HepG2 (cell line): ENCODE results near the gene CBY2. TPM values are rescaled to one million over a fixed set of nuclear protein-coding genes. Genes with fewer than 3 reads are reported as not detected.

Source experiments
- ATAC-seq: fragments of 200-7000 bp; cut with Tn5 transposase; 3 replicates; pipeline ENCODE4 v1.9.1; 2020; ENCODE audit warnings: mild to moderate bottlenecking, moderate library complexity
- BruUV-seq: library from RNA; stranded (reverse); fragments of 400-500 nt; replicated peaks from 2 replicates; lab custom pipeline; 2021; lab: Mats Ljungman, UMichigan
- CTCF ChIA-PET: fragments of 300-600 bp; formaldehyde crosslinking; extraction: SDS; loops from one replicate; lab custom pipeline; 2021; ENCODE audit warnings: low total read pairs, inconsistent platforms, low intra/inter-chr PET ratio; lab: Yijun Ruan, JAX
- POLR2A ChIA-PET: fragments of 350-600 bp; sonication (Branson Sonifier 250); formaldehyde crosslinking; loops from one replicate; lab custom pipeline; 2020; ENCODE audit warnings: antibody characterized with exemption, inconsistent platforms; lab: Yijun Ruan, JAX
- DNase-seq: peaks from one replicate; pipeline ENCODE4 v3.0.0-alpha.2; 2015; ENCODE audit warnings: low spot score
- FAIRE-seq: peaks from 3 replicates; lab custom pipeline; 2011; peaks lifted over from hg19 to GRCh38; lab: Jason Lieb, UNC
- H2AFZ ChIP-seq: one replicate; pipeline ENCODE4 v1.6.1; 2011; ENCODE audit warnings: low read length, inconsistent platforms
- H3K27ac ChIP-seq: fragments of 300-600 bp; 3 replicates; pipeline ENCODE4 v1.8.0; 2011; ENCODE audit warnings: mixed run types, mild to moderate bottlenecking, mixed read lengths, low read length, inconsistent platforms; ENCODE audit not compliant: insufficient read depth; ENCODE audit errors: extremely low read length
- H3K27me3 ChIP-seq, 2 experiments: fragments of 200-600 bp in 1 of 2; 2 replicates in 1 of 2; 3 replicates in 1 of 2; pipeline versions ENCODE4 v1.6.0 to v1.8.0; 2011; ENCODE audit warnings: low read length in 2 of 2, mild to moderate bottlenecking in 2 of 2, moderate library complexity in 2 of 2, inconsistent platforms in 1 of 2; ENCODE audit not compliant: insufficient read depth in 2 of 2, control insufficient read depth in 1 of 2
- H3K36me3 ChIP-seq, 2 experiments: fragments of 200-600 bp in 1 of 2; replicated peaks in 1 of 2; 2 replicates in 1 of 2; 3 replicates in 1 of 2; pipeline versions ENCODE4 v1.5.1 to v1.8.0; 2011; ENCODE audit warnings: low read length in 2 of 2, inconsistent platforms in 1 of 2; ENCODE audit not compliant: insufficient read depth in 2 of 2, control insufficient read depth in 1 of 2
- H3K4me1 ChIP-seq: 2 replicates; pipeline ENCODE4 v1.5.1; 2012; ENCODE audit warnings: low read length, inconsistent platforms; ENCODE audit not compliant: insufficient read depth
- H3K4me2 ChIP-seq: 2 replicates; pipeline ENCODE4 v1.6.0; 2011; ENCODE audit warnings: low read depth, low read length, inconsistent platforms
- H3K4me3 ChIP-seq, 3 experiments: fragments of 200-600 bp in 1 of 3; sonication (generic), shearing (Covaris generic) in 1 of 3; replicated peaks in 1 of 3; 2 replicates each; pipeline ENCODE4 v1.5.1; 2011 to 2016; ENCODE audit warnings: low read length in 3 of 3, inconsistent platforms in 2 of 3, low read depth in 2 of 3, mild to moderate bottlenecking in 2 of 3, control low read depth in 1 of 3, mixed read lengths in 1 of 3; ENCODE audit not compliant: insufficient read depth in 1 of 3
- H3K79me2 ChIP-seq: one replicate; pipeline ENCODE4 v1.6.1; 2011; ENCODE audit warnings: low read length, inconsistent platforms; ENCODE audit not compliant: insufficient read depth
- H3K9ac ChIP-seq: 2 replicates; pipeline ENCODE4 v1.6.0; 2011; ENCODE audit warnings: mild to moderate bottlenecking, low read depth, low read length, inconsistent platforms; ENCODE audit not compliant: insufficient read depth
- H3K9me3 ChIP-seq: 2 replicates; pipeline ENCODE4 v1.5.1; 2012; ENCODE audit warnings: mild to moderate bottlenecking, low read length
- H4K20me1 ChIP-seq: 2 replicates; pipeline ENCODE4 v1.6.0; 2011; ENCODE audit warnings: inconsistent platforms, mild to moderate bottlenecking, low read length, moderate library complexity; ENCODE audit not compliant: insufficient read depth
- ASH2L ChIP-seq: fragments of 300-600, 200-600 bp; sonication (generic); IDR thresholded peaks from 2 replicates; pipeline ENCODE4 v1.7.0; 2017; ENCODE audit warnings: low read depth, mild to moderate bottlenecking, moderate library complexity, mixed read lengths, low read length; ENCODE audit not compliant: insufficient read length
- HDAC6 ChIP-seq: fragments of 200-600 bp; sonication (generic); IDR thresholded peaks from 2 replicates; pipeline ENCODE4 v1.7.0; 2017; ENCODE audit warnings: mild to moderate bottlenecking, antibody characterized with exemption, low read length, low read depth
- HNF1A ChIP-seq, 2 experiments: sonication (generic) in 1 of 2; formaldehyde crosslinking in 1 of 2; IDR thresholded peaks; 2 replicates each; pipeline versions ENCODE4 v1.4.0 to v1.6.1; 2016 to 2020; ENCODE audit warnings: borderline replicate concordance in 1 of 2, low read depth in 1 of 2, mild to moderate bottlenecking in 1 of 2, missing genetic modification reagents in 1 of 2
- RXRA ChIP-seq: sonication (generic); formaldehyde crosslinking; IDR thresholded peaks from 2 replicates; pipeline ENCODE4 v1.5.1; 2020; ENCODE audit warnings: missing genetic modification reagents
- SAFB2 ChIP-seq: sonication (generic); formaldehyde crosslinking; IDR thresholded peaks from 2 replicates; pipeline ENCODE4 v1.5.1; 2020; ENCODE audit warnings: missing genetic modification reagents, low read depth, mild to moderate bottlenecking, borderline replicate concordance
- ZBTB14 ChIP-seq: sonication (generic); formaldehyde crosslinking; IDR thresholded peaks from 2 replicates; pipeline ENCODE4 v1.4.0; 2020; ENCODE audit warnings: missing genetic modification reagents
- ZFP1 ChIP-seq: IDR thresholded peaks from 2 replicates; pipeline ENCODE4 v1.6.1; 2016
- ZNF354B ChIP-seq: sonication (generic); formaldehyde crosslinking; IDR thresholded peaks from 2 replicates; pipeline ENCODE4 v1.8.0; 2022; ENCODE audit warnings: mild to moderate bottlenecking, missing genetic modification reagents
- ZNF530 ChIP-seq: sonication (generic); formaldehyde crosslinking; IDR thresholded peaks from 2 replicates; pipeline ENCODE4 v1.5.0; 2020; ENCODE audit warnings: low read depth, mild to moderate bottlenecking, missing genetic modification reagents
- ZNF746 ChIP-seq: sonication (generic); formaldehyde crosslinking; IDR thresholded peaks from 2 replicates; pipeline ENCODE4 v1.8.0; 2022; ENCODE audit warnings: mild to moderate bottlenecking, missing genetic modification reagents
- WGBS: methylation state at CpG from one replicate; pipeline ENCODE4 v1.1.6; 2017; ENCODE audit warnings: low lambda C conversion rate; 5-methylcytosine and 5-hydroxymethylcytosine counted together
- in situ Hi-C: cut with HindIII; loops from 2 replicates; pipeline ENCODE4 v1.10.0; 2017; ENCODE audit warnings: low pct_unique_long_range_greater_than_20kb; ENCODE audit not compliant: extremely low pct_ligation_motif_present
- intact Hi-C: fragments of 100-400 bp; cut with micrococcal nuclease; formaldehyde crosslinking; loops from one replicate; pipeline ENCODE4 v1.10.0; 2022; ENCODE audit not compliant: unreplicated experiment
- polyA plus RNA-seq, 8 experiments: library from polyadenylated mRNA; depleted of rRNA in 3 of 8; stranded (reverse) in 7 of 8; unstranded in 1 of 8; fragments of >200 nt; fragmentation: Illumina TruSeq in 4 of 8; extraction: Trizol in 4 of 8; gene quantifications; 2 replicates each; pipeline versions ENCODE4 v1.2.1 to v1.2.3, GENCODE V29; 2011 to 2016; ENCODE audit warnings: low read depth in 4 of 8, missing spikeins in 1 of 8, mixed read lengths in 1 of 8; ENCODE audit not compliant: insufficient read depth in 1 of 8
- total RNA-seq, 5 experiments: library from RNA; depleted of rRNA; stranded (reverse); fragments of >200 nt; fragmentation: Illumina TruSeq; extraction: Trizol; gene quantifications; 2 replicates each; pipeline ENCODE4 v1.2.3, GENCODE V29; 2016; ENCODE audit warnings: low read depth in 1 of 5
- TF ChIP-seq, protein P1 (sequence below): sonication (generic); formaldehyde crosslinking; conservative IDR thresholded peaks from 2 replicates; pipeline ENCODE4 v1.5.0; 2020; ENCODE audit warnings: missing genetic modification reagents
- TF ChIP-seq, protein P2 (sequence below): sonication (generic); formaldehyde crosslinking; conservative IDR thresholded peaks from 2 replicates; pipeline ENCODE4 v1.4.0; 2020; ENCODE audit warnings: missing genetic modification reagents
- TF ChIP-seq, protein P3 (sequence below): sonication (generic); formaldehyde crosslinking; IDR thresholded peaks from 2 replicates; pipeline ENCODE4 v1.8.1; 2023; ENCODE audit warnings: mild to moderate bottlenecking, inconsistent platforms, moderate library complexity, missing genetic modification reagents, borderline replicate concordance

The CBY2 gene
- total and polyA plus RNA-seq, 2 of the 13 experiments (the other 11 are each of a cell fraction or from before 2014, with no cell fraction given): not detected

- no peaks in the 10 kb centered on the region for H3K27me3 ChIP-seq
- FAIRE-seq: no peak
- ChIA-PET CTCF (no interaction called here), POLR2A (no interaction called here)
- H3K4me1 ChIP-seq: no peaks in the 10 kb centered on the region
- no TSS peak for BruUV-seq
- H3K4me2 ChIP-seq: no peak overlapping the region
- H4K20me1 ChIP-seq: no peaks in the 10 kb centered on the region
- no peak for ATAC-seq
- DNase-seq: no peak
- no peaks in the 10 kb centered on the region for H3K79me2 ChIP-seq
- intact Hi-C loops (no loop called here), in situ Hi-C loops (no loop called here)
- no peaks in the 10 kb centered on the region for H3K9me3 ChIP-seq
- H3K4me3 ChIP-seq: no peak overlapping the region
- no peak overlapping the region for H2AFZ ChIP-seq
- 22% methylated on average over 2 of the region's 2 CpGs for WGBS
- no peaks in the 10 kb centered on the region for H3K36me3 ChIP-seq
- H3K27ac ChIP-seq: no peak overlapping the region
- no peak overlapping the region for H3K9ac ChIP-seq
- TF ChIP-seq SAFB2 (CRISPR knock-in tag): no peak
- no peak for TF ChIP-seq ZNF530 (CRISPR knock-in tag)
- no peak for TF ChIP-seq HDAC6
- no peak for TF ChIP-seq ZBTB14
- TF ChIP-seq, protein P1, sequence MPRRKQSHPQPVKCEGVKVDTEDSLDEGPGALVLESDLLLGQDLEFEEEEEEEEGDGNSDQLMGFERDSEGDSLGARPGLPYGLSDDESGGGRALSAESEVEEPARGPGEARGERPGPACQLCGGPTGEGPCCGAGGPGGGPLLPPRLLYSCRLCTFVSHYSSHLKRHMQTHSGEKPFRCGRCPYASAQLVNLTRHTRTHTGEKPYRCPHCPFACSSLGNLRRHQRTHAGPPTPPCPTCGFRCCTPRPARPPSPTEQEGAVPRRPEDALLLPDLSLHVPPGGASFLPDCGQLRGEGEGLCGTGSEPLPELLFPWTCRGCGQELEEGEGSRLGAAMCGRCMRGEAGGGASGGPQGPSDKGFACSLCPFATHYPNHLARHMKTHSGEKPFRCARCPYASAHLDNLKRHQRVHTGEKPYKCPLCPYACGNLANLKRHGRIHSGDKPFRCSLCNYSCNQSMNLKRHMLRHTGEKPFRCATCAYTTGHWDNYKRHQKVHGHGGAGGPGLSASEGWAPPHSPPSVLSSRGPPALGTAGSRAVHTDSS (CRISPR knock-in tag): no peak
- no peak for TF ChIP-seq RXRA (CRISPR knock-in tag)
- no peak for TF ChIP-seq ZFP1
- TF ChIP-seq HNF1A (IDR thresholded peaks at IDR 0.05; ENCODE audit: low read depth): no peak
- TF ChIP-seq HNF1A (CRISPR knock-in tag; IDR thresholded peaks at IDR 0.05; ENCODE audit: borderline replicate concordance): no peak
- TF ChIP-seq ZNF746 (CRISPR knock-in tag): no peak
- no peak for TF ChIP-seq ZNF354B
- TF ChIP-seq ASH2L: no peak
- TF ChIP-seq, protein P2, sequence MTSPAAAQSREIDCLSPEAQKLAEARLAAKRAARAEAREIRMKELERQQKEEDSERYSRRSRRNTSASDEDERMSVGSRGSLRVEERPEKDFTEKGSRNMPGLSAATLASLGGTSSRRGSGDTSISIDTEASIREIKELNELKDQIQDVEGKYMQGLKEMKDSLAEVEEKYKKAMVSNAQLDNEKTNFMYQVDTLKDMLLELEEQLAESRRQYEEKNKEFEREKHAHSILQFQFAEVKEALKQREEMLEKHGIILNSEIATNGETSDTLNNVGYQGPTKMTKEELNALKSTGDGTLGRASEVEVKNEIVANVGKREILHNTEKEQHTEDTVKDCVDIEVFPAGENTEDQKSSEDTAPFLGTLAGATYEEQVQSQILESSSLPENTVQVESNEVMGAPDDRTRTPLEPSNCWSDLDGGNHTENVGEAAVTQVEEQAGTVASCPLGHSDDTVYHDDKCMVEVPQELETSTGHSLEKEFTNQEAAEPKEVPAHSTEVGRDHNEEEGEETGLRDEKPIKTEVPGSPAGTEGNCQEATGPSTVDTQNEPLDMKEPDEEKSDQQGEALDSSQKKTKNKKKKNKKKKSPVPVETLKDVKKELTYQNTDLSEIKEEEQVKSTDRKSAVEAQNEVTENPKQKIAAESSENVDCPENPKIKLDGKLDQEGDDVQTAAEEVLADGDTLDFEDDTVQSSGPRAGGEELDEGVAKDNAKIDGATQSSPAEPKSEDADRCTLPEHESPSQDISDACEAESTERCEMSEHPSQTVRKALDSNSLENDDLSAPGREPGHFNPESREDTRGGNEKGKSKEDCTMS (CRISPR knock-in tag): no peak
- TF ChIP-seq, protein P3, sequence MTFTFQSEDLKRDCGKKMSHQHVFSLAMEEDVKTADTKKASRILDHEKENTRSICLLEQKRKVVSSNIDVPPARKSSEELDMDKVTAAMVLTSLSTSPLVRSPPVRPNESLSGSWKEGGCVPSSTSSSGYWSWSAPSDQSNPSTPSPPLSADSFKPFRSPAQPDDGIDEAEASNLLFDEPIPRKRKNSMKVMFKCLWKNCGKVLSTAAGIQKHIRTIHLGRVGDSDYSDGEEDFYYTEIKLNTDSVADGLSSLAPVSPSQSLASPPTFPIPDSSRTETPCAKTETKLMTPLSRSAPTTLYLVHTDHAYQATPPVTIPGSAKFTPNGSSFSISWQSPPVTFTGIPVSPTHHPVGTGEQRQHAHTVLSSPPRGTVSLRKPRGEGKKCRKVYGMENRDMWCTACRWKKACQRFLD: no peak
Measured at GRCh38 chr13:45696610-45697226, 5.4 kb upstream of the CBY2 start.
